IMR-90 (cell line): ENCODE measurements around the gene TNS1. TPM values are rescaled to one million over a fixed set of nuclear protein-coding genes. Genes with fewer than 3 reads are reported as not detected.

Experiments
- ATAC-seq: fragments of 200-7000 bp; cut with Tn5 transposase; 2 replicates; pipeline ENCODE4 v1.9.1; 2020; ENCODE audit warnings: low read depth, mild to moderate bottlenecking, moderate library complexity
- BruUV-seq: library from RNA; stranded (reverse); fragments of 400-500 nt; replicated peaks from 2 replicates; lab custom pipeline; 2021; lab: Mats Ljungman, UMichigan
- CTCF ChIA-PET: fragments of 300-600 bp; formaldehyde crosslinking; extraction: SDS; loops from one replicate; lab custom pipeline; 2021; ENCODE audit warnings: antibody characterized with exemption; lab: Yijun Ruan, JAX
- POLR2A ChIA-PET: fragments of 300-600 bp; sonication (Branson Sonifier 250); formaldehyde crosslinking; loops from one replicate; lab custom pipeline; 2022; ENCODE audit warnings: antibody characterized with exemption; ENCODE audit not compliant: unreplicated experiment; lab: Charles Lee
- DNase-seq: peaks from one replicate; pipeline ENCODE4 v3.0.0; 2013
- H2AFZ ChIP-seq: replicated peaks from 2 replicates; pipeline ENCODE3; 2013; ENCODE audit warnings: low read length, mild to moderate bottlenecking; ENCODE audit not compliant: poor library complexity
- H2AK5ac ChIP-seq: 2 replicates; pipeline ENCODE4 v1.6.1; 2013; ENCODE audit warnings: low read depth, low read length, inconsistent platforms
- H2AK9ac ChIP-seq: replicated peaks from 2 replicates; pipeline ENCODE3; 2013; ENCODE audit warnings: mild to moderate bottlenecking, low read depth, low read length, moderate library complexity; ENCODE audit not compliant: poor library complexity
- H2BK120ac ChIP-seq: 2 replicates; pipeline ENCODE4 v1.6.1; 2013; ENCODE audit warnings: low read depth, low read length, inconsistent platforms
- H2BK15ac ChIP-seq: 3 replicates; pipeline ENCODE4 v1.6.1; 2013; ENCODE audit warnings: low read depth, low read length, inconsistent platforms
- H2BK20ac ChIP-seq: 2 replicates; pipeline ENCODE4 v1.6.1; 2013; ENCODE audit warnings: low read depth, mild to moderate bottlenecking, inconsistent platforms, low read length, moderate library complexity
- H2BK5ac ChIP-seq: 2 replicates; pipeline ENCODE4 v1.6.1; 2013; ENCODE audit warnings: mild to moderate bottlenecking, low read depth, low read length, inconsistent platforms; ENCODE audit not compliant: poor library complexity, severe bottlenecking
- H3K14ac ChIP-seq: replicated peaks from 2 replicates; pipeline ENCODE4 v1.6.1; 2013; ENCODE audit warnings: low read depth, low read length, inconsistent platforms
- H3K18ac ChIP-seq: 2 replicates; pipeline ENCODE4 v1.6.1; 2013; ENCODE audit warnings: low read depth, low read length, control low read depth
- H3K23ac ChIP-seq: 2 replicates; pipeline ENCODE4 v1.6.1; 2013; ENCODE audit warnings: low read depth, low read length, inconsistent platforms
- H3K27ac ChIP-seq: 2 replicates; pipeline ENCODE4 v1.5.1; 2013; ENCODE audit warnings: mild to moderate bottlenecking, control low read depth, low read length; ENCODE audit not compliant: insufficient read depth
- H3K27me3 ChIP-seq: 2 replicates; pipeline ENCODE4 v1.6.1; 2013; ENCODE audit warnings: low read length; ENCODE audit not compliant: control insufficient read depth, insufficient read depth
- H3K36me3 ChIP-seq: 2 replicates; pipeline ENCODE4 v1.6.1; 2013; ENCODE audit warnings: low read length, mixed read lengths; ENCODE audit not compliant: control insufficient read depth, insufficient read depth
- H3K4ac ChIP-seq: 2 replicates; pipeline ENCODE4 v1.6.1; 2013; ENCODE audit warnings: low read depth, low read length, inconsistent platforms
- H3K4me1 ChIP-seq: 2 replicates; pipeline ENCODE4 v1.6.1; 2013; ENCODE audit warnings: low read length, mixed read lengths; ENCODE audit not compliant: control insufficient read depth, insufficient read depth
- H3K4me2 ChIP-seq: 2 replicates; pipeline ENCODE4 v1.6.1; 2013; ENCODE audit warnings: low read depth, mild to moderate bottlenecking, control low read depth, low read length, moderate library complexity
- H3K4me3 ChIP-seq: 2 replicates; pipeline ENCODE4 v1.5.1; 2013; ENCODE audit warnings: low read depth, mild to moderate bottlenecking, control low read depth, low read length, moderate library complexity; ENCODE audit not compliant: insufficient read depth
- H3K56ac ChIP-seq: 2 replicates; pipeline ENCODE4 v1.6.1; 2013; ENCODE audit warnings: low read length, inconsistent platforms; ENCODE audit not compliant: insufficient read depth; ENCODE audit errors: extremely low read depth
- H3K79me1 ChIP-seq, 2 experiments: 2 replicates each; pipeline ENCODE4 v1.6.1; 2013; ENCODE audit warnings: low read length in 2 of 2, inconsistent platforms in 1 of 2, low read depth in 1 of 2
- H3K9ac ChIP-seq: 2 replicates; pipeline ENCODE4 v1.6.1; 2013; ENCODE audit warnings: low read depth, low read length, control low read depth
- H3K9me1 ChIP-seq: 2 replicates; pipeline ENCODE4 v1.6.1; 2013; ENCODE audit warnings: low read length, inconsistent platforms; ENCODE audit not compliant: insufficient read depth
- H3K9me3 ChIP-seq: 2 replicates; pipeline ENCODE4 v1.6.1; 2013; ENCODE audit warnings: low read length; ENCODE audit not compliant: control insufficient read depth, insufficient read depth
- H4K20me1 ChIP-seq: 2 replicates; pipeline ENCODE4 v1.6.1; 2013; ENCODE audit warnings: low read length, inconsistent platforms; ENCODE audit not compliant: insufficient read depth
- H4K5ac ChIP-seq: 2 replicates; pipeline ENCODE4 v1.6.1; 2013; ENCODE audit warnings: mild to moderate bottlenecking, low read depth, low read length, control low read depth
- H4K8ac ChIP-seq, 2 experiments: 2 replicates each; pipeline ENCODE4 v1.6.1; 2013; ENCODE audit warnings: low read depth in 2 of 2, low read length in 2 of 2, control low read depth in 1 of 2, inconsistent platforms in 1 of 2
- H4K91ac ChIP-seq: 2 replicates; pipeline ENCODE4 v1.6.1; 2013; ENCODE audit warnings: low read depth, low read length, inconsistent platforms; ENCODE audit not compliant: insufficient read depth
- BHLHE40 ChIP-seq: fragments of 150-350 bp; IDR thresholded peaks from 2 replicates; pipeline ENCODE4 v1.6.1; 2016; ENCODE audit warnings: mild to moderate bottlenecking, low read depth, low read length
- CEBPB ChIP-seq: IDR thresholded peaks from 2 replicates; pipeline ENCODE4 v1.6.1; 2012; ENCODE audit warnings: low read depth, low read length, improper control_type of control experiment
- CHD1 ChIP-seq: IDR thresholded peaks from 2 replicates; pipeline ENCODE4 v1.6.1; 2012; ENCODE audit warnings: low read depth, low read length, improper control_type of control experiment
- MAZ ChIP-seq: IDR thresholded peaks from 2 replicates; pipeline ENCODE4 v1.6.1; 2012; ENCODE audit warnings: low read depth, mild to moderate bottlenecking, low read length, improper control_type of control experiment, moderate library complexity, borderline replicate concordance
- MXI1 ChIP-seq: IDR thresholded peaks from 2 replicates; pipeline ENCODE4 v1.6.1; 2012; ENCODE audit warnings: low read depth, mild to moderate bottlenecking, low read length, moderate library complexity, borderline replicate concordance
- POLR2A ChIP-seq: IDR thresholded peaks from 2 replicates; pipeline ENCODE4 v1.6.1; 2012; ENCODE audit warnings: mild to moderate bottlenecking, low read depth, low read length
- RAD21 ChIP-seq: IDR thresholded peaks from 2 replicates; pipeline ENCODE4 v1.6.1; 2012; ENCODE audit warnings: low read length, improper control_type of control experiment
- RCOR1 ChIP-seq: IDR thresholded peaks from 2 replicates; pipeline ENCODE4 v1.6.1; 2012; ENCODE audit warnings: mild to moderate bottlenecking, low read length, improper control_type of control experiment; ENCODE audit not compliant: insufficient replicate concordance
- SMC3 ChIP-seq: fragments of 150-350 bp; IDR thresholded peaks from 2 replicates; pipeline ENCODE4 v1.6.1; 2016; ENCODE audit warnings: low read depth, mild to moderate bottlenecking, antibody characterized with exemption, low read length, moderate library complexity
- WGBS, 2 experiments: methylation state at CpG; one replicate each; pipeline versions ENCODE4 v1.1.5 to v1.1.7; 2013; ENCODE audit warnings: missing lambda C conversion rate in 2 of 2; ENCODE audit not compliant: insufficient read length in 1 of 2; ENCODE audit errors: extremely low coverage in 2 of 2; 5-methylcytosine and 5-hydroxymethylcytosine counted together
- dilution Hi-C: fragments of 300-500 bp; cut with HindIII; formaldehyde crosslinking; loops from one replicate; pipeline ENCODE4 v1.14.3; 2018; ENCODE audit warnings: low sequenced_read_pairs; ENCODE audit not compliant: unreplicated experiment
- in situ Hi-C: fragments of 300-500 bp; cut with MboI; formaldehyde crosslinking; loops from 3 replicates; pipeline ENCODE4 v1.14.3; 2019; ENCODE audit warnings: low sequenced_read_pairs, inconsistent platforms, mixed read lengths
- intact Hi-C: fragments of 100-400 bp; cut with micrococcal nuclease; formaldehyde crosslinking; loops from 2 replicates; pipeline ENCODE4 v1.10.0; 2022
- polyA plus RNA-seq, 3 experiments: library from polyadenylated mRNA; depleted of rRNA; stranded (reverse); fragments of >200 nt; gene quantifications; 2 replicates each; pipeline ENCODE4 v1.2.3, GENCODE V29; 2012; ENCODE audit warnings: low replicate concordance in 1 of 3
- total RNA-seq: library from RNA; depleted of rRNA; stranded (reverse); fragments of >200 nt; gene quantifications from 2 replicates; pipeline ENCODE4 v1.2.3, GENCODE V29; 2012
- TF ChIP-seq, protein P1 (sequence below): fragments of 150-350 bp; IDR thresholded peaks from 2 replicates; pipeline ENCODE4 v1.6.1; 2016; ENCODE audit warnings: low read depth, mild to moderate bottlenecking, low read length, moderate library complexity, borderline replicate concordance

Gene TNS1
- total and polyA plus RNA-seq, 2 of the 4 experiments (the other 2 are of a cell fraction): 41.1 to 45.2 TPM

- H4K91ac ChIP-seq: no peak overlapping the region
- no peak overlapping the region for H3K56ac ChIP-seq
- H2BK120ac ChIP-seq: no peak overlapping the region
- no peak overlapping the region for H3K4me3 ChIP-seq
- in situ Hi-C loops (no loop called here), intact Hi-C loops (no loop called here), dilution Hi-C loops (no loop called here)
- BruUV-seq: no TSS peak
- no peak overlapping the region for H2AFZ ChIP-seq
- TF ChIP-seq, protein P1, sequence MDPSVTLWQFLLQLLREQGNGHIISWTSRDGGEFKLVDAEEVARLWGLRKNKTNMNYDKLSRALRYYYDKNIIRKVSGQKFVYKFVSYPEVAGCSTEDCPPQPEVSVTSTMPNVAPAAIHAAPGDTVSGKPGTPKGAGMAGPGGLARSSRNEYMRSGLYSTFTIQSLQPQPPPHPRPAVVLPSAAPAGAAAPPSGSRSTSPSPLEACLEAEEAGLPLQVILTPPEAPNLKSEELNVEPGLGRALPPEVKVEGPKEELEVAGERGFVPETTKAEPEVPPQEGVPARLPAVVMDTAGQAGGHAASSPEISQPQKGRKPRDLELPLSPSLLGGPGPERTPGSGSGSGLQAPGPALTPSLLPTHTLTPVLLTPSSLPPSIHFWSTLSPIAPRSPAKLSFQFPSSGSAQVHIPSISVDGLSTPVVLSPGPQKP: no peak
- no peak for TF ChIP-seq MAZ
- no peak for TF ChIP-seq RCOR1
- no peak for TF ChIP-seq BHLHE40
- TF ChIP-seq MXI1: no peak
- no peak for TF ChIP-seq CHD1
- no peak for TF ChIP-seq SMC3
- no peak for TF ChIP-seq CEBPB
- TF ChIP-seq POLR2A: no peak
- no peak for TF ChIP-seq RAD21
- no CpG with 5 or more reads among the region's 11 CpGs for WGBS, 2 experiments
- H3K14ac ChIP-seq: no peak overlapping the region
- ATAC-seq: no peak
- DNase-seq: no peak
- H3K4me1 ChIP-seq: peaks cover 5% of the 10 kb centered on the region; the same call in 1 of the 2 replicates
- H2AK9ac ChIP-seq: no peak overlapping the region
- H3K9me3 ChIP-seq: no peaks in the 10 kb centered on the region
- no peak overlapping the region for H2BK5ac ChIP-seq
- H3K79me1 ChIP-seq: no peaks in the 10 kb centered on the region
- H4K8ac ChIP-seq: no peak overlapping the region
- H2BK15ac ChIP-seq: no peak overlapping the region
- H3K9ac ChIP-seq: no peak overlapping the region
- no peaks in the 10 kb centered on the region for H4K20me1 ChIP-seq
- no peaks in the 10 kb centered on the region for H3K9me1 ChIP-seq
- H3K4ac ChIP-seq: no peak overlapping the region
- H3K4me2 ChIP-seq: no peak overlapping the region
- no peaks in the 10 kb centered on the region for H3K36me3 ChIP-seq
- no peak overlapping the region for H4K5ac ChIP-seq
- ChIA-PET CTCF (no interaction called here), POLR2A (no interaction called here)
- no peak overlapping the region for H2AK5ac ChIP-seq
- peaks cover 17% of the 10 kb centered on the region for H3K27me3 ChIP-seq
- no peak overlapping the region for H3K27ac ChIP-seq
- H3K18ac ChIP-seq: no peak overlapping the region
- no peak overlapping the region for H2BK20ac ChIP-seq
- no peak overlapping the region for H3K23ac ChIP-seq
These were observed 13.1 kb upstream of the TNS1 start for GRCh38 chr2:218015586-218016521.
